NCI-H2029 treated with DMSO at 0.1 percent for 48 hours (cell line): Measurements from ENCODE around the gene ADAM21.
A peak's percentile ranks its signal among the peaks of the same experiment; 100 is the strongest.
"Not testable (repeated sequence)": the region's sequence is repeated elsewhere in the genome, so short reads cannot be mapped to it uniquely, and the experiment has no call there.

Experiments used
- DNase-seq: peaks from one replicate; lab custom pipeline; 2025; lab: John Stamatoyannopoulos, UW

The ADAM21 gene

GRCh38 chr14:70451874-70452273 lies at the start of gene ADAM21:
Gene ADAM21, plus strand, starts transcription at chr14:70452174. Its CDS starts 5,326 bp downstream, at chr14:70457500.
- DNase-seq, result no peak

GRCh38 chr14:70403335-70403734 lies 48.6 kb upstream of the ADAM21 start:
- not testable (repeated sequence) for DNase-seq

GRCh38 chr14:70406216-70406615 lies 45.8 kb upstream of the ADAM21 start:
- not testable (repeated sequence) for DNase-seq

DNA sequence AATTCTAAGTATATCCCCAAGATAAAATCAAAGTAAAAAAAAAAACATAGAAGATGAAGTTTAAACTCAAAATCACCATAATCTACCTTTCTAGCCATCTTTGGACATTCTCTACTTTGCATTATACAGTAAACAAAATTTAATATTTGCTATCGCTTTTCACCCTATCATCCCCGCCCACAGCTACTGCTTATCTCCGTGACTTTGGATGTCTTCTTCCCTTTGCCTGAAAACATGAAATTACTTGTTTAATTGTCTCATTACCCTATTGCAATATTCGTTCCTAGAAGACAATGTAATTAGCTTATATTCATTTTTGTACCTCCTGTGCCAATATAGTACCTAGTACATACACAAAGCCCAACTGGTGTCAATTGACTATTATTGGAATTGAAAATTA lies 44.4 kb upstream of the ADAM21 start:
- no peak for DNase-seq

DNA sequence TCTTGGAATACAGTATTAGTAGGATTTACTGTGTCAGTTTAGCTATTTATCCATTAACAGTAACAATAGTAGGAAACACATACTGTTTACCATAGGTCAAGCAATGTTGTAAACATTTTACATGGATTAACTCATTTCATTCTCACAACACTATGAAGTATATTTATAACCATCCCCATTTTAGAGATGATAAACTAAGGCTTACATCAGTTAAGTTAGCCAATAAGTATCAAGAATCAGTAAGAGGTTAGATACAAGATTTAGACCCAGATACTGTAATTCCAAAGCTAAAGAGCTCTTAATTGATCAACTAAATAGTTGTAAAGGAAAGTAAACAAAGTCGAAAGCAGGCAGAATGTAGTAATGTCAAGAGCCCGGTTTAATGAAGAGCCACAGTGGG lies 36.2 kb upstream of the ADAM21 start:
- DNase-seq, result no peak

GRCh38 chr14:70416338-70416724 lies 35.6 kb upstream of the ADAM21 start:
- DNase-seq, result peak; percentile 3

- DNase-seq, result peak; percentile 42
Measured at GRCh38 chr14:70416725-70417349, 35.1 kb upstream of the ADAM21 start, which contains the start of gene SYNJ2BP. Gene SYNJ2BP, minus strand, starts transcription at chr14:70417090. Its CDS starts 127 bp downstream, at chr14:70416963.

DNA sequence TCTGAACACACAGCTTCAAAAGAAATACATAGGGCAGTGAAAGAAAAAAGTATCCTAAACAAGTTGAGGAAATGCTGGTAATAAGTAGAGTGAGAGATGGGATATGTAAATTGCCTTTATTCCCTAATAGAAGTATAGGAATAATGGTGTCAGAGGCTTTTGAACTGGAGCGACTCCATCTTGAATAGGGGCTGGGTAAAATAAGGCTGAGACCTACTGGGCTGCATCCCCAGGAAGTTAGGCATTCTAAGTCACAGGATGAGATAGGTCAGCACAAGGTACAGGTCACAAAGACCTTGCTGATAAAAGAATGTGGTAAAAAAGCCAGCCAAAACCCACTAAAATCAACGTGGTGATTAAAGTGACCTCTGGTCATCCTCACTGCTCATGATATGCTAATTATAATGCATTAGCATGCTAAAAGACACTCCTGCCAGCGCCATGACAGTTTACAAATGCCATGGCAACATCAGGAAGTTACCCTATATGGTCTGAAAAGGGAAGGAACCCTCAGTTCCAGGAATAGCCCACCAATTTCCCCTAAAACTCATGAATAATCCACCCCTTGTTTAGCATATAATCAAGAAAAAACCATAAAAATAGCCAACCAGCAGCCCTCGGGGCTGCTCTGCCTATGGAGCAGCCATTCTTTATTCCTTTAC lies 32.6 kb upstream of the ADAM21 start:
- not testable (repeated sequence) for DNase-seq

DNA sequence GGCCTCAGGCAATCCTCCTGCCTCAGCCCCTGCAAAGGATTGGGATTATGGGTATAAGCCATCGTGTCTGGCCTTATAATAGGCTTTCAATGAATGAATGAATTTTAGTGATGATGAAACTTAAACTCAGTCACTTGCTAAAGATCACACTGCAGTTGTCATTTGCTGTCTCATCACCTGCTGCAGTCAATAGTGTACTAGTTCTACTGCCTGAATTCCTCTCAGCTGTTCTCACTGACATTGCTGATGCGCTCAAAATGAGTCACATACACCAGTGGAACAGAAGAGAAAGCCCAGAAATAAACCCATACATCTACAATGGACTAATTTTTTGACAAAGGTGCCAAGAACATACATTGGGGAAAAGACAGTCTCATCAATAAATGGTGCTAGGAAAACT lies 29.4 kb upstream of the ADAM21 start:
- DNase-seq, result no peak

DNA sequence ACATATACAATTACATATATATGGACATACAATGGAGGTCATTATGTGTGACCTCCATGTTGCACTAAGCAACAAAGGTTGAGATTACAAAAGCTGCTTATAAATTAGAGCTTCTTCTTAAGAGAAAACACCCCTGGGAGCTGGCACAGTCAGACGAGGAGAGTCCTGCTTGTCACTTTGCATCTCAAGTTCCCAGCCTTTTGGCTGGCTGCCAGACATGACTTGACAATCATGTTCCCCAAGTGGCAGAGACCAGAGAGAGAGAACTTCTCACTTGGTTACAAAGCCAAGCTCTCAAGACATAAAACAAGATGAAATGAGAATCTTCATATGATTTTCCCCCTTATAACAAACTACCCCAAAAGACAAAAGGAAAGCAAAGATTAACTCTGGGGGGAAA lies 26.6 kb upstream of the ADAM21 start:
- no peak for DNase-seq

GRCh38 chr14:70426555-70426954 lies 25.4 kb upstream of the ADAM21 start:
- not testable (repeated sequence) for DNase-seq

- DNase-seq, result no peak
Measured at GRCh38 chr14:70436867-70437266, 15.1 kb upstream of the ADAM21 start.

- no peak for DNase-seq
Measured at GRCh38 chr14:70441641-70442040, 10.3 kb upstream of the ADAM21 start.

DNA sequence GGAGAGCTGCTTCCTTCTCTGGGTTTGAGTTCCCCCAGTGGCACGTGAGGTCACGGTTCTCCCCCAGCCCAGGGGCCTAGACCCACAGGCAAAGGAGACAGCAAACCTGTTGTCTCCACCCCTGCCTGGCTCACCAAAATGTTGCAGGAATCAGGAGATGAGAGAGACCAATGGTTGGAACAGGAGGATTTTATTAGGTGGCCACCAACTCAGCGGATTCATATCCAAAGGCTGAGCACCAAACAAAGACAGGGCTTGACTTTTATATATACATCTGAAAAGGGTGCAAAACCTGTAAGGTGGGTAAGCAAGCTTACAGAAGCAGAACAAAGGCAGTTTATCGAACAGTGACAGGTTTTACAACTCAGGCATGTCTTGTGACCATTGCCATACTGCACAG lies 9.2 kb upstream of the ADAM21 start:
- DNase-seq, result no peak

GRCh38 chr14:70448633-70449340 lies 3.2 kb upstream of the ADAM21 start:
- DNase-seq, result no peak

GRCh38 chr14:70454731-70455130 lies 2.8 kb downstream of the ADAM21 start:
- no peak for DNase-seq

GRCh38 chr14:70468731-70469130 lies 16.8 kb downstream of the ADAM21 start:
- DNase-seq, result no peak

- not testable (repeated sequence) for DNase-seq
Measured at GRCh38 chr14:70470863-70471563, 19.0 kb downstream of the ADAM21 start.

DNA sequence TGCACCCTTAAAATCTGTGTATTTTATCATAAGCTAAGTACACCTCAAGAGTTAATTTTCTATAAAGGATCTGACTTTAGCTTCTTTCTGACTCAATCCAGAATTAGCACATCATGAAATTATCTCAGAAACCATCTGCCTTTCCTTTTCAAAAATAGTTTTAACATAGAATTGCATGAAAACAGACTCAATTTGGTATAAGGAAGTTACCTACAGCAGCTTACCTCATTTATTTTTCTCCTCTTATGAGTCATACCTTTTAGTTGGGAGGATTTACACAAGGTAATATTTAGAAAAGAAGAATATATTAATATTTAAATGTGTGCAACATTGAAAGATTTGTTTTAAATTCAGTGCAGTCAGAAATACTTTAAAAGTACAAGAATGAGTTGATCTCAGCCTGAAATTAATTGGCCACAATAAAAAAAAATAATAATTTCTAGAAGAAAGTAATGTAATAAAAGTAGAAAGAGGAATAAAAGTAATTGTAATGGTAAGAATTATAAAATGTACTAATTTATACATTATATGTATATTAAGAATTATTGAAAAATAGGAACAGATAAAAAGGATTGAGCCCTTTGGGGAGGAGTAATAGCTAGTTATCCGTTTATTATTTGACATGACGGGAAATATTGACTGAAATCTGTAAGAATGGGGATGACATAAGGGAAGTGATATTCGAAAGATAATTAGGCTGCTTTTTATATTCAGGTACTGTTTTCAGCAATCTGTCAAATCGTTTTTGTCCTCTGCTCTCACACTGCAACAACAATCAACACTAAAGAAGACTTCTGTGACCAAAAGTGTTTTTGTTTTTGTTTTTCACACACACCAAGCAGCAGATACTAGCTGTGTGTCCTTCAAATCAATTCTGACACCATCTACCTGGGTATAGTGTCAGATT lies 20.5 kb downstream of the ADAM21 start:
- no peak for DNase-seq

GRCh38 chr14:70473825-70474224 lies 21.9 kb downstream of the ADAM21 start:
- DNase-seq, result no peak

DNA sequence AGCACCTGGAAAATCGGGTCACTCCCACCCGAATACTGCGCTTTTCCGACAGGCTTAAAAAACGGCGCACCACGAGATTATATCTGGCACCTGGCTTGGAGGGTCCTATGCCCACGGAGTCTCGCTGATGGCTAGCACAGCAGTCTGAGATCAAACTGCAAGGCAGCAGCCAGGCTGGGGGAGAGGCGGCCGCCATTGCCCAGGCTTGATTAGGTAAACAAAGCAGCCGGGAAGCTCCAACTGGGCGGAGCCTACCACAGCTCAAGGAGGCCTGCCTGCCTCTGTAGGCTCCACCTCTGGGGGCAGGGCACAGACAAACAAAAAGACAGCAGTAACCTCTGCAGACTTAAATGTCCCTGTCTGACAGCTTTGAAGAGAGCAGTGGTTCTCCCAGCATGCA lies 23.5 kb downstream of the ADAM21 start:
- not testable (repeated sequence) for DNase-seq
